ENCODE results near the gene INSC. TPM values are rescaled to one million over a fixed set of nuclear protein-coding genes. Genes with fewer than 3 reads are reported as not detected.

Gene INSC
- total RNA-seq, 1 experiment from 2014 or later, result not detected

DNA sequence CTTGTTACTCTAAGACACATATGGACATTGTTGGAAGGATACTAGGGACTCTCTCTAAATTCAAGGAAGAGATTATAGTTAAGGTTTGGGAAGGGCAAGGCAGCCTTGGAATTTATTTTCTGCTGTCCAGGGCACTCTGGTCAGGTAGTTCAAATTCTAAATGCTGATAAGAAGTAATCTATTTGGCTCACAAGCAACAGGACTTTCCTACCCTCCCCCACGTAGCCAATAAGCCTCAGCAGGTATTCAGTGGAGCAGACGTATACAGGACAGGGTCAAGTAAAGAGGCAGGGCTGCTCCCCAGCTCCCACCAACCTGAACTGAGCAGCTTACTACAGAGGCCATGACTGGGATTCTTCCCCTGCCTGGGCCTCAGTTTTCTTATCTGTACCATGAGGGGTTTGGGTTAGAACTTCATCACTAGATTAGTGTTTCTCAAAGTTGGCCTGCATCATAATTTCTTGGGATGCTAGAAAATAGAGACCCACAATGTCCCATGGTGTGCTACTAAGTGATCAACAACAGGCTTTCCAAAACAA lies 6.1 kb upstream of the INSC start:
- ChIA-PET POLR2A (ENCODE audit: unreplicated experiment) (no interaction called here), CTCF (no interaction called here)
- no peak overlapping the region for H3K9ac ChIP-seq (ENCODE audit: low read length)
- intact Hi-C loops (cut with micrococcal nuclease), result no loop called here
- BruUV-seq (replicated peaks), result no TSS peak
- H3F3A ChIP-seq (ENCODE audit: low read length, unreplicated experiment), result no peaks in the 10 kb centered on the region
- H3K27ac ChIP-seq (ENCODE audit: low read length), result no peak overlapping the region
- H3K9me3 ChIP-seq (ENCODE audit: low read length), result no peaks in the 10 kb centered on the region
- ATAC-seq, result no peak
- H3K4me1 ChIP-seq (ENCODE audit: insufficient read depth, low read length), result peaks cover 23% of the 10 kb centered on the region
- H4K20me1 ChIP-seq (ENCODE audit: low read length), result no peaks in the 10 kb centered on the region
- no peaks in the 10 kb centered on the region for H3K79me2 ChIP-seq (ENCODE audit: low read length)
- H3K4me2 ChIP-seq (ENCODE audit: low read length), result no peak overlapping the region
- no peak overlapping the region for H3K4me3 ChIP-seq (ENCODE audit: low read length)
- no peaks in the 10 kb centered on the region for H3K27me3 ChIP-seq (ENCODE audit: low read length)
- H3K36me3 ChIP-seq (ENCODE audit: low read depth, low read length), result no peaks in the 10 kb centered on the region
- no peak overlapping the region for H2AFZ ChIP-seq (ENCODE audit: low read length)
- TF ChIP-seq EZH2phosphoT487 (IDR thresholded peaks at IDR 0.05; ENCODE audit: borderline replicate concordance, low read length), result no peak
- TF ChIP-seq, protein P1, sequence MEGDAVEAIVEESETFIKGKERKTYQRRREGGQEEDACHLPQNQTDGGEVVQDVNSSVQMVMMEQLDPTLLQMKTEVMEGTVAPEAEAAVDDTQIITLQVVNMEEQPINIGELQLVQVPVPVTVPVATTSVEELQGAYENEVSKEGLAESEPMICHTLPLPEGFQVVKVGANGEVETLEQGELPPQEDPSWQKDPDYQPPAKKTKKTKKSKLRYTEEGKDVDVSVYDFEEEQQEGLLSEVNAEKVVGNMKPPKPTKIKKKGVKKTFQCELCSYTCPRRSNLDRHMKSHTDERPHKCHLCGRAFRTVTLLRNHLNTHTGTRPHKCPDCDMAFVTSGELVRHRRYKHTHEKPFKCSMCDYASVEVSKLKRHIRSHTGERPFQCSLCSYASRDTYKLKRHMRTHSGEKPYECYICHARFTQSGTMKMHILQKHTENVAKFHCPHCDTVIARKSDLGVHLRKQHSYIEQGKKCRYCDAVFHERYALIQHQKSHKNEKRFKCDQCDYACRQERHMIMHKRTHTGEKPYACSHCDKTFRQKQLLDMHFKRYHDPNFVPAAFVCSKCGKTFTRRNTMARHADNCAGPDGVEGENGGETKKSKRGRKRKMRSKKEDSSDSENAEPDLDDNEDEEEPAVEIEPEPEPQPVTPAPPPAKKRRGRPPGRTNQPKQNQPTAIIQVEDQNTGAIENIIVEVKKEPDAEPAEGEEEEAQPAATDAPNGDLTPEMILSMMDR (conservative IDR thresholded peaks at IDR 0.05; ENCODE audit: low read depth, low read length), result no peak
- no peak for TF ChIP-seq EZH2 (IDR thresholded peaks at IDR 0.05; ENCODE audit: low read length, unreplicated experiment)
- DNase-seq, result no peak
- no peaks in the 10 kb centered on the region for H3K9me2 ChIP-seq (replicated peaks; ENCODE audit: low read length)

DNA sequence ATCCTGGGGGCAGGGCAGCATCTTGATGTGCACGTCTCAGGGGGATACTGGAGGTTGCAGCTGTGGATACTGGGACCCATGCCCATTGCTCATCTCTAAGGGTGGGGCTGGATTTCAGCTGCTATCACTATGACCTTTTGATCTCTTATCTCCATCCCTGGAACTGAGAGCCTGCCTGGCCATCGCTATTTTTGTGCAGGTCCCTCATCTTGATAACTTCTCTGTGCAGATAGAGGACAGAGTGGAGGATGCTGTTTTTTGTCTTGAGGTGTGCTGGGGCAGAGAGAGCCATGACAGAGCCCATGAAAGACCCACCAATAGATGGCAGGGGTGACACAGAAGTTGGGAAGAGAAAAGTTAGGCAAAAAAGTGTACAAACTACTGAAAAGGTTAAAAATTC lies 5.1 kb upstream of the INSC start:
- intact Hi-C loops (cut with micrococcal nuclease), result no loop called here
- Histone ChIP-seq H3K9me3 (ENCODE audit: low read length) (no peaks in the 10 kb centered on the region), H3K27ac (ENCODE audit: low read length) (no peak overlapping the region), H3K4me2 (ENCODE audit: low read length) (no peak overlapping the region), H3K4me1 (ENCODE audit: insufficient read depth, low read length) (peaks cover 23% of the 10 kb centered on the region), H3K4me3 (ENCODE audit: low read length) (no peak overlapping the region), H2AFZ (ENCODE audit: low read length) (no peak overlapping the region), H3K36me3 (ENCODE audit: low read depth, low read length) (no peaks in the 10 kb centered on the region), H3K9ac (ENCODE audit: low read length) (no peak overlapping the region), H3K79me2 (ENCODE audit: low read length) (no peaks in the 10 kb centered on the region), H4K20me1 (ENCODE audit: low read length) (no peaks in the 10 kb centered on the region), H3F3A (ENCODE audit: low read length, unreplicated experiment) (no peaks in the 10 kb centered on the region), H3K27me3 (ENCODE audit: low read length) (no peaks in the 10 kb centered on the region), H3K9me2 (replicated peaks; ENCODE audit: low read length) (no peaks in the 10 kb centered on the region)
- ChIA-PET CTCF (no interaction called here), POLR2A (ENCODE audit: unreplicated experiment) (no interaction called here)
- TF ChIP-seq, protein P1 (conservative IDR thresholded peaks at IDR 0.05; ENCODE audit: low read depth, low read length), result no peak
- TF ChIP-seq EZH2phosphoT487 (IDR thresholded peaks at IDR 0.05; ENCODE audit: borderline replicate concordance, low read length) (no peak), EZH2 (IDR thresholded peaks at IDR 0.05; ENCODE audit: low read length, unreplicated experiment) (no peak)
- DNase-seq (no peak), ATAC-seq (no peak)
- no TSS peak for BruUV-seq (replicated peaks)

DNA sequence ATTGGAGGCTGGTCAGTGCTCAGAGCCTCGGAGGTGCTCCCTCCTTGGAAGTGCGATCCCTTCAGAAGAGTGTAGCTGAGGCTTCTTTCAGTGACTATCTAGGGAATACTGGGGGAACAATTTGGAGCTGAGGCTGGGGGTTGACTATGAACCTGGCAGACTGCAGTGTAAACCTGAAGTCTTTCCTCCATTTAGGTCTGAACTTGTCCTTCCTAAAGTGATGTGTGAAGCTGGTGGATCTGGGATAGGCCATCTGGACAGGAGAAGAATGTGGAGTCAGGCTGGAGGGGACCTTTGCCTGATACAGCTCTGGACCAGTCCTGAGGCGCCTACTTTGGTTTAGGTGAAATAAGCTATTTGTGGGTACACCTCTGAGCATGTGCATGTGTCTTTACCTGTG lies 3.5 kb upstream of the INSC start:
- intact Hi-C loops (cut with micrococcal nuclease), result no loop called here
- no TSS peak for BruUV-seq (replicated peaks)
- no peak for DNase-seq
- TF ChIP-seq EZH2phosphoT487 (IDR thresholded peaks at IDR 0.05; ENCODE audit: borderline replicate concordance, low read length) (no peak), EZH2 (IDR thresholded peaks at IDR 0.05; ENCODE audit: low read length, unreplicated experiment) (no peak)
- TF ChIP-seq, protein P1 (conservative IDR thresholded peaks at IDR 0.05; ENCODE audit: low read depth, low read length), result no peak
- H3K4me2 ChIP-seq (ENCODE audit: low read length), result no peak overlapping the region
- ChIA-PET CTCF (no interaction called here), POLR2A (ENCODE audit: unreplicated experiment) (no interaction called here)
- no peak overlapping the region for H3K9ac ChIP-seq (ENCODE audit: low read length)
- H3K4me1 ChIP-seq (ENCODE audit: insufficient read depth, low read length), result peaks cover 16% of the 10 kb centered on the region; the same call in 1 of the 2 replicates
- no peak for ATAC-seq
- no peak overlapping the region for H3K4me3 ChIP-seq (ENCODE audit: low read length)
- H3F3A ChIP-seq (ENCODE audit: low read length, unreplicated experiment), result no peaks in the 10 kb centered on the region
- no peaks in the 10 kb centered on the region for H4K20me1 ChIP-seq (ENCODE audit: low read length)
- H3K9me2 ChIP-seq (replicated peaks; ENCODE audit: low read length), result no peaks in the 10 kb centered on the region
- no peaks in the 10 kb centered on the region for H3K9me3 ChIP-seq (ENCODE audit: low read length)
- no peaks in the 10 kb centered on the region for H3K27me3 ChIP-seq (ENCODE audit: low read length)
- no peaks in the 10 kb centered on the region for H3K36me3 ChIP-seq (ENCODE audit: low read depth, low read length)
- no peak overlapping the region for H2AFZ ChIP-seq (ENCODE audit: low read length)
- H3K79me2 ChIP-seq (ENCODE audit: low read length), result no peaks in the 10 kb centered on the region
- no peak overlapping the region for H3K27ac ChIP-seq (ENCODE audit: low read length)
